ENCODE measurements around the gene TXNDC15. TPM values are rescaled to one million over a fixed set of nuclear protein-coding genes. Genes with fewer than 3 reads are reported as not detected.

The TXNDC15 gene
- total RNA-seq, 1 experiment from 2014 or later: 31.3 TPM

DNA sequence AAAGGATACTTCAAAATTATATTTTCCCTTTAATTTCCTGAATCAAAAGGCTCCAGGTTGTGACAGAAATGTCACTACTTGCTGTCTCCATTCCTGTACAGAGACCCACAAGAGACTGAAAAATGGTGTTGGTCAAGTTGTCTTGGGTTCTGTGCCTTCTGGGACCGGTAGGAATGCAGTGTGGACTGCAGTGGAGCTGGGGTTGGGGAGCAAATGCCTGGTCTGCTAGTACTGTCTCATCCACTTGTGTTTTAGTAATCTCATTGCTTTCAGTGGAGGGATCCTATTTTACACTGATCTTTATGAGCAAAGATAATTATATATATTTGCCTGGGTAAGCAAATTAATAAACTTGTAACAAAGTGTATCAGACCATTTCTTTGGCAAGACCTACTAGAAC lies 69.4 kb downstream of the TXNDC15 start:
- no peak overlapping the region for H2BK15ac ChIP-seq (ENCODE audit: low read depth, low read length)
- H3K27ac ChIP-seq (ENCODE audit: insufficient read length, low read depth, low read length): no peak overlapping the region
- WGBS (ENCODE audit: extremely low coverage, insufficient read length, low lambda C conversion rate): no CpG with 5 or more reads among the region's 1 CpG
- no peaks in the 10 kb centered on the region for H3K4me1 ChIP-seq (ENCODE audit: insufficient read depth, low read length)
- H3K4me1 Mint-ChIP-seq: peaks cover 1 to 2% of the 10 kb centered on the region in 2 experiments; a peak in 3 of 4 replicates
- H3K27me3 ChIP-seq (ENCODE audit: insufficient read depth, low read length): no peaks in the 10 kb centered on the region
- H2AFZ ChIP-seq (ENCODE audit: low read length): no peak overlapping the region
- no peak overlapping the region for H2BK5ac ChIP-seq (ENCODE audit: insufficient read length, low read length)
- H3K14ac ChIP-seq (ENCODE audit: insufficient read depth, low read length): no peak overlapping the region
- no peak overlapping the region for H3K4ac ChIP-seq (ENCODE audit: low read depth, low read length)
- H3K9ac ChIP-seq (ENCODE audit: extremely low read depth, insufficient read length, low read length): no peak overlapping the region
- H3K9me3 ChIP-seq (ENCODE audit: control insufficient read depth, low read depth, low read length): no peaks in the 10 kb centered on the region
- H4K91ac ChIP-seq (ENCODE audit: insufficient read length, low read depth, low read length): no peak overlapping the region
- H3K4me2 ChIP-seq (ENCODE audit: insufficient read depth, insufficient read length, low read length): no peak overlapping the region
- no peak overlapping the region for H2AK5ac ChIP-seq (ENCODE audit: insufficient read length, low read length)
- TF ChIP-seq, protein P1, sequence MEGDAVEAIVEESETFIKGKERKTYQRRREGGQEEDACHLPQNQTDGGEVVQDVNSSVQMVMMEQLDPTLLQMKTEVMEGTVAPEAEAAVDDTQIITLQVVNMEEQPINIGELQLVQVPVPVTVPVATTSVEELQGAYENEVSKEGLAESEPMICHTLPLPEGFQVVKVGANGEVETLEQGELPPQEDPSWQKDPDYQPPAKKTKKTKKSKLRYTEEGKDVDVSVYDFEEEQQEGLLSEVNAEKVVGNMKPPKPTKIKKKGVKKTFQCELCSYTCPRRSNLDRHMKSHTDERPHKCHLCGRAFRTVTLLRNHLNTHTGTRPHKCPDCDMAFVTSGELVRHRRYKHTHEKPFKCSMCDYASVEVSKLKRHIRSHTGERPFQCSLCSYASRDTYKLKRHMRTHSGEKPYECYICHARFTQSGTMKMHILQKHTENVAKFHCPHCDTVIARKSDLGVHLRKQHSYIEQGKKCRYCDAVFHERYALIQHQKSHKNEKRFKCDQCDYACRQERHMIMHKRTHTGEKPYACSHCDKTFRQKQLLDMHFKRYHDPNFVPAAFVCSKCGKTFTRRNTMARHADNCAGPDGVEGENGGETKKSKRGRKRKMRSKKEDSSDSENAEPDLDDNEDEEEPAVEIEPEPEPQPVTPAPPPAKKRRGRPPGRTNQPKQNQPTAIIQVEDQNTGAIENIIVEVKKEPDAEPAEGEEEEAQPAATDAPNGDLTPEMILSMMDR (conservative IDR thresholded peaks at IDR 0.05): no peak
- H3K23ac ChIP-seq (ENCODE audit: insufficient read length, low read depth, low read length): no peak overlapping the region
- no peak overlapping the region for H3K27ac Mint-ChIP-seq
- DNase-seq: no peak
- no peaks in the 10 kb centered on the region for H3K27me3 Mint-ChIP-seq (ENCODE audit: low read depth)
- no peak overlapping the region for H2BK12ac ChIP-seq (ENCODE audit: insufficient read length, low read depth, low read length)
- no peaks in the 10 kb centered on the region for H3K9me3 Mint-ChIP-seq
- no peaks in the 10 kb centered on the region for H4K20me1 ChIP-seq (ENCODE audit: control insufficient read depth, insufficient read depth, insufficient read length)
- no peak overlapping the region for H3K18ac ChIP-seq (ENCODE audit: insufficient read length, low read depth, low read length)
- H3K23me2 ChIP-seq (ENCODE audit: insufficient read length, low read depth, low read length, poor library complexity, severe bottlenecking): no peaks in the 10 kb centered on the region
- H4K5ac ChIP-seq (ENCODE audit: insufficient read length, low read depth, low read length): no peak overlapping the region
- no peaks in the 10 kb centered on the region for H3K79me1 ChIP-seq (ENCODE audit: insufficient read depth, low read depth, low read length, poor library complexity, severe bottlenecking)
- H2BK120ac ChIP-seq (ENCODE audit: low read depth, low read length, poor library complexity, severe bottlenecking): no peak overlapping the region
- no peak overlapping the region for H4K8ac ChIP-seq (replicated peaks; ENCODE audit: insufficient read length, low read depth, low read length)
- no peaks in the 10 kb centered on the region for H3K79me2 ChIP-seq (ENCODE audit: insufficient read depth, low read length)
- peaks cover 0 to 9% (median 6%) of the 10 kb centered on the region in 3 experiments; a peak in 5 of 7 replicates for H3K36me3 Mint-ChIP-seq (ENCODE audit: insufficient read depth in 1 of 3, low read depth in 3 of 3)
- no peak overlapping the region for H3T11ph ChIP-seq (ENCODE audit: low read length)
- H3K56ac ChIP-seq (ENCODE audit: insufficient read length, low read depth, low read length): no peak overlapping the region
- H2BK20ac ChIP-seq (ENCODE audit: low read depth, low read length, poor library complexity, severe bottlenecking): no peak overlapping the region
- no peak overlapping the region for H3K4me3 Mint-ChIP-seq
